Measurements from ENCODE around the gene ATRIP.

GRCh38 chr3:48460517-48460902 lies 14.0 kb downstream of the ATRIP start:
- TF ChIP-seq CTCF (IDR thresholded peaks at IDR 0.05; ENCODE audit: low read length) (no peak), EZH2phosphoT487 (IDR thresholded peaks at IDR 0.05; ENCODE audit: low read length) (no peak), EZH2 (optimal IDR thresholded peaks at IDR 0.05; ENCODE audit: low read depth, low read length) (no peak)

Measured in MM.1S (cell line).